HL-60 (cell line): ENCODE data around the gene IRS2.

Experiments used
- POLR2AphosphoS5 ChIP-seq: IDR thresholded peaks from 2 replicates; pipeline ENCODE4 v1.6.1; 2012; ENCODE audit warnings: low read depth
- TF ChIP-seq, protein P1 (sequence below): IDR thresholded peaks from one replicate; pipeline ENCODE4 v1.5.1; 2011; ENCODE audit warnings: low read length, control low read depth, inconsistent platforms; ENCODE audit not compliant: insufficient read depth

DNA sequence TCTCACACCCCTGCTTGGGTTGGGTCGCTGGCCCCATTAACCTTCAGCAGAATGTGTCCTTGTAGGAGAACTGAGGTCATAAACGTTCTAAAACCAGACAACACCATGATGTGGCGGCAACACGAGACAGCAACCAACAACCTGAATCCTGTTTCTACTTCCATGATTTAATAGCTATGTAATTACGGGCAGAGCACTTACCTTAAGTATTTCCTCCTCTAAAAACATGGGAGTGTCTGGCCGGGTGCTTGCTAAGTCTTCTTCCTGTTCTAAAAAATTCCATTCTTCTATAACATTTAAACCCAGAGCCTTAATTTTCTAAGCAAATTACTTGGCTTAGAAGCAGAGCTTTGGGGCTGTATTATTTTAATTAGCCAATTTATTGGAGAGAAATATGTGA, 33.5 kb upstream of the IRS2 start:
- TF ChIP-seq, protein P1, sequence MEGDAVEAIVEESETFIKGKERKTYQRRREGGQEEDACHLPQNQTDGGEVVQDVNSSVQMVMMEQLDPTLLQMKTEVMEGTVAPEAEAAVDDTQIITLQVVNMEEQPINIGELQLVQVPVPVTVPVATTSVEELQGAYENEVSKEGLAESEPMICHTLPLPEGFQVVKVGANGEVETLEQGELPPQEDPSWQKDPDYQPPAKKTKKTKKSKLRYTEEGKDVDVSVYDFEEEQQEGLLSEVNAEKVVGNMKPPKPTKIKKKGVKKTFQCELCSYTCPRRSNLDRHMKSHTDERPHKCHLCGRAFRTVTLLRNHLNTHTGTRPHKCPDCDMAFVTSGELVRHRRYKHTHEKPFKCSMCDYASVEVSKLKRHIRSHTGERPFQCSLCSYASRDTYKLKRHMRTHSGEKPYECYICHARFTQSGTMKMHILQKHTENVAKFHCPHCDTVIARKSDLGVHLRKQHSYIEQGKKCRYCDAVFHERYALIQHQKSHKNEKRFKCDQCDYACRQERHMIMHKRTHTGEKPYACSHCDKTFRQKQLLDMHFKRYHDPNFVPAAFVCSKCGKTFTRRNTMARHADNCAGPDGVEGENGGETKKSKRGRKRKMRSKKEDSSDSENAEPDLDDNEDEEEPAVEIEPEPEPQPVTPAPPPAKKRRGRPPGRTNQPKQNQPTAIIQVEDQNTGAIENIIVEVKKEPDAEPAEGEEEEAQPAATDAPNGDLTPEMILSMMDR, result no peak
- TF ChIP-seq POLR2AphosphoS5, result no peak
